ENCODE data around the gene MRTFB. TPM values are rescaled to one million over a fixed set of nuclear protein-coding genes. Genes with fewer than 3 reads are reported as not detected.

Gene MRTFB
- total and polyA plus RNA-seq, 2 donors (not counting 3 experiments of a cell fraction or from before 2014, with no cell fraction given): 19.6 to 49.5 TPM

GRCh38 chr16:14037960-14038359 is 33.2 kb upstream of the MRTFB start:
- H3K9me1 ChIP-seq (replicated peaks; ENCODE audit: control insufficient read depth, extremely low read depth, insufficient read depth, low read length): no peaks in the 10 kb centered on the region
- no peaks in the 10 kb centered on the region for H3K27me3 ChIP-seq (ENCODE audit: control insufficient read depth in 2 of 2, insufficient read depth in 2 of 2, low read length in 2 of 2)
- no peak for DNase-seq (ENCODE audit: low read depth, low spot score)
- BruUV-seq (replicated peaks): no TSS peak
- intact Hi-C loops (cut with micrococcal nuclease) (no loop called here), dilution Hi-C loops (cut with MboI; ENCODE audit: extremely low pct_ligation_motif_present, low sequenced_read_pairs) (no loop called here)
- no peak overlapping the region for H3K27ac ChIP-seq (ENCODE audit: insufficient read depth, low read depth, low read length)
- H3K9me3 ChIP-seq (replicated peaks; ENCODE audit: control insufficient read depth, insufficient read depth, low read length): no peaks in the 10 kb centered on the region
- H3K4me2 ChIP-seq (ENCODE audit: insufficient read depth, low read length): no peak overlapping the region
- H3K4me3 ChIP-seq (replicated peaks in 1 of 3; ENCODE audit: insufficient read depth in 1 of 3, low read depth in 1 of 3, low read length in 3 of 3): no peak overlapping the region
- H3K36me3 ChIP-seq (ENCODE audit: control insufficient read depth in 2 of 2, extremely low read depth in 1 of 2, insufficient read depth in 2 of 2, low read length in 2 of 2): no peaks in the 10 kb centered on the region
- no peaks in the 10 kb centered on the region for H4K20me1 ChIP-seq (replicated peaks; ENCODE audit: control insufficient read depth, extremely low read depth, insufficient read depth, low read length)
- TF ChIP-seq FOS (IDR thresholded peaks at IDR 0.05; ENCODE audit: borderline replicate concordance, insufficient read depth, low read length) (no peak), MAX (IDR thresholded peaks at IDR 0.05; ENCODE audit: insufficient read depth, insufficient read length) (no peak), MYC (IDR thresholded peaks at IDR 0.05; ENCODE audit: low read depth, low read length) (no peak), POLR2A (IDR thresholded peaks at IDR 0.05; ENCODE audit: low read depth, low read length) (no peak), EZH2 (IDR thresholded peaks at IDR 0.05; ENCODE audit: borderline replicate concordance, low read depth, low read length, severe bottlenecking) (no peak), GATA2 (IDR thresholded peaks at IDR 0.05; ENCODE audit: insufficient read depth, insufficient read length, low read depth, low read length) (no peak), POLR2AphosphoS5 (IDR thresholded peaks at IDR 0.05; ENCODE audit: insufficient read depth, low read depth, low read length) (no peak), JUN (IDR thresholded peaks at IDR 0.05; ENCODE audit: borderline replicate concordance, insufficient read depth, insufficient read length, low read depth) (no peak)
- TF ChIP-seq, protein P1, sequence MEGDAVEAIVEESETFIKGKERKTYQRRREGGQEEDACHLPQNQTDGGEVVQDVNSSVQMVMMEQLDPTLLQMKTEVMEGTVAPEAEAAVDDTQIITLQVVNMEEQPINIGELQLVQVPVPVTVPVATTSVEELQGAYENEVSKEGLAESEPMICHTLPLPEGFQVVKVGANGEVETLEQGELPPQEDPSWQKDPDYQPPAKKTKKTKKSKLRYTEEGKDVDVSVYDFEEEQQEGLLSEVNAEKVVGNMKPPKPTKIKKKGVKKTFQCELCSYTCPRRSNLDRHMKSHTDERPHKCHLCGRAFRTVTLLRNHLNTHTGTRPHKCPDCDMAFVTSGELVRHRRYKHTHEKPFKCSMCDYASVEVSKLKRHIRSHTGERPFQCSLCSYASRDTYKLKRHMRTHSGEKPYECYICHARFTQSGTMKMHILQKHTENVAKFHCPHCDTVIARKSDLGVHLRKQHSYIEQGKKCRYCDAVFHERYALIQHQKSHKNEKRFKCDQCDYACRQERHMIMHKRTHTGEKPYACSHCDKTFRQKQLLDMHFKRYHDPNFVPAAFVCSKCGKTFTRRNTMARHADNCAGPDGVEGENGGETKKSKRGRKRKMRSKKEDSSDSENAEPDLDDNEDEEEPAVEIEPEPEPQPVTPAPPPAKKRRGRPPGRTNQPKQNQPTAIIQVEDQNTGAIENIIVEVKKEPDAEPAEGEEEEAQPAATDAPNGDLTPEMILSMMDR (IDR thresholded peaks at IDR 0.05; ENCODE audit: extremely low read depth in 1 of 2, insufficient read depth in 1 of 2, low read depth in 1 of 2, low read length in 2 of 2): no peak
- peaks cover 13% of the 10 kb centered on the region for H3K4me1 ChIP-seq (ENCODE audit: control insufficient read depth, extremely low read depth, insufficient read depth, low read length)
- no peak for FAIRE-seq
- H3K79me2 ChIP-seq (ENCODE audit: control insufficient read depth, insufficient read depth, low read length): no peaks in the 10 kb centered on the region
- no peak overlapping the region for H3K9ac ChIP-seq (replicated peaks; ENCODE audit: extremely low read depth, insufficient read depth, low read length)
- no peak overlapping the region for H2AFZ ChIP-seq (ENCODE audit: low read depth, low read length)
- POLR2A ChIA-PET: no interaction called here
- CTCF ChIA-PET: interaction anchor here (0.9 kb wide), 1 partner anchor 21 kb away, joined by 3 read pairs; no protein-coding TSS in a partner anchor

Data from endothelial cell of umbilical vein (primary cell).